IMR-90 (cell line): ENCODE measurements around the gene NDUFS5. TPM values are rescaled to one million over a fixed set of nuclear protein-coding genes. Genes with fewer than 3 reads are reported as not detected.

Experiments
- ATAC-seq: fragments of 200-7000 bp; cut with Tn5 transposase; 2 replicates; pipeline ENCODE4 v1.9.1; 2020; ENCODE audit warnings: low read depth, mild to moderate bottlenecking, moderate library complexity
- BruUV-seq: library from RNA; stranded (reverse); fragments of 400-500 nt; replicated peaks from 2 replicates; lab custom pipeline; 2021; lab: Mats Ljungman, UMichigan
- CTCF ChIA-PET: fragments of 300-600 bp; formaldehyde crosslinking; extraction: SDS; loops from one replicate; lab custom pipeline; 2021; ENCODE audit warnings: antibody characterized with exemption; lab: Yijun Ruan, JAX
- POLR2A ChIA-PET: fragments of 300-600 bp; sonication (Branson Sonifier 250); formaldehyde crosslinking; loops from one replicate; lab custom pipeline; 2022; ENCODE audit warnings: antibody characterized with exemption; ENCODE audit not compliant: unreplicated experiment; lab: Charles Lee
- DNase-seq: peaks from one replicate; pipeline ENCODE4 v3.0.0; 2013
- H2AFZ ChIP-seq: replicated peaks from 2 replicates; pipeline ENCODE3; 2013; ENCODE audit warnings: low read length, mild to moderate bottlenecking; ENCODE audit not compliant: poor library complexity
- H2AK5ac ChIP-seq: 2 replicates; pipeline ENCODE4 v1.6.1; 2013; ENCODE audit warnings: low read depth, low read length, inconsistent platforms
- H2AK9ac ChIP-seq: replicated peaks from 2 replicates; pipeline ENCODE3; 2013; ENCODE audit warnings: mild to moderate bottlenecking, low read depth, low read length, moderate library complexity; ENCODE audit not compliant: poor library complexity
- H2BK120ac ChIP-seq: 2 replicates; pipeline ENCODE4 v1.6.1; 2013; ENCODE audit warnings: low read depth, low read length, inconsistent platforms
- H2BK15ac ChIP-seq: 3 replicates; pipeline ENCODE4 v1.6.1; 2013; ENCODE audit warnings: low read depth, low read length, inconsistent platforms
- H2BK20ac ChIP-seq: 2 replicates; pipeline ENCODE4 v1.6.1; 2013; ENCODE audit warnings: low read depth, mild to moderate bottlenecking, inconsistent platforms, low read length, moderate library complexity
- H2BK5ac ChIP-seq: 2 replicates; pipeline ENCODE4 v1.6.1; 2013; ENCODE audit warnings: mild to moderate bottlenecking, low read depth, low read length, inconsistent platforms; ENCODE audit not compliant: poor library complexity, severe bottlenecking
- H3K14ac ChIP-seq: replicated peaks from 2 replicates; pipeline ENCODE4 v1.6.1; 2013; ENCODE audit warnings: low read depth, low read length, inconsistent platforms
- H3K18ac ChIP-seq: 2 replicates; pipeline ENCODE4 v1.6.1; 2013; ENCODE audit warnings: low read depth, low read length, control low read depth
- H3K23ac ChIP-seq: 2 replicates; pipeline ENCODE4 v1.6.1; 2013; ENCODE audit warnings: low read depth, low read length, inconsistent platforms
- H3K27ac ChIP-seq: 2 replicates; pipeline ENCODE4 v1.5.1; 2013; ENCODE audit warnings: mild to moderate bottlenecking, control low read depth, low read length; ENCODE audit not compliant: insufficient read depth
- H3K27me3 ChIP-seq: 2 replicates; pipeline ENCODE4 v1.6.1; 2013; ENCODE audit warnings: low read length; ENCODE audit not compliant: control insufficient read depth, insufficient read depth
- H3K36me3 ChIP-seq: 2 replicates; pipeline ENCODE4 v1.6.1; 2013; ENCODE audit warnings: low read length, mixed read lengths; ENCODE audit not compliant: control insufficient read depth, insufficient read depth
- H3K4ac ChIP-seq: 2 replicates; pipeline ENCODE4 v1.6.1; 2013; ENCODE audit warnings: low read depth, low read length, inconsistent platforms
- H3K4me1 ChIP-seq: 2 replicates; pipeline ENCODE4 v1.6.1; 2013; ENCODE audit warnings: low read length, mixed read lengths; ENCODE audit not compliant: control insufficient read depth, insufficient read depth
- H3K4me2 ChIP-seq: 2 replicates; pipeline ENCODE4 v1.6.1; 2013; ENCODE audit warnings: low read depth, mild to moderate bottlenecking, control low read depth, low read length, moderate library complexity
- H3K4me3 ChIP-seq: 2 replicates; pipeline ENCODE4 v1.5.1; 2013; ENCODE audit warnings: low read depth, mild to moderate bottlenecking, control low read depth, low read length, moderate library complexity; ENCODE audit not compliant: insufficient read depth
- H3K56ac ChIP-seq: 2 replicates; pipeline ENCODE4 v1.6.1; 2013; ENCODE audit warnings: low read length, inconsistent platforms; ENCODE audit not compliant: insufficient read depth; ENCODE audit errors: extremely low read depth
- H3K79me1 ChIP-seq, 2 experiments: 2 replicates each; pipeline ENCODE4 v1.6.1; 2013; ENCODE audit warnings: low read length in 2 of 2, inconsistent platforms in 1 of 2, low read depth in 1 of 2
- H3K9ac ChIP-seq: 2 replicates; pipeline ENCODE4 v1.6.1; 2013; ENCODE audit warnings: low read depth, low read length, control low read depth
- H3K9me1 ChIP-seq: 2 replicates; pipeline ENCODE4 v1.6.1; 2013; ENCODE audit warnings: low read length, inconsistent platforms; ENCODE audit not compliant: insufficient read depth
- H3K9me3 ChIP-seq: 2 replicates; pipeline ENCODE4 v1.6.1; 2013; ENCODE audit warnings: low read length; ENCODE audit not compliant: control insufficient read depth, insufficient read depth
- H4K20me1 ChIP-seq: 2 replicates; pipeline ENCODE4 v1.6.1; 2013; ENCODE audit warnings: low read length, inconsistent platforms; ENCODE audit not compliant: insufficient read depth
- H4K5ac ChIP-seq: 2 replicates; pipeline ENCODE4 v1.6.1; 2013; ENCODE audit warnings: mild to moderate bottlenecking, low read depth, low read length, control low read depth
- H4K8ac ChIP-seq, 2 experiments: 2 replicates each; pipeline ENCODE4 v1.6.1; 2013; ENCODE audit warnings: low read depth in 2 of 2, low read length in 2 of 2, control low read depth in 1 of 2, inconsistent platforms in 1 of 2
- H4K91ac ChIP-seq: 2 replicates; pipeline ENCODE4 v1.6.1; 2013; ENCODE audit warnings: low read depth, low read length, inconsistent platforms; ENCODE audit not compliant: insufficient read depth
- BHLHE40 ChIP-seq: fragments of 150-350 bp; IDR thresholded peaks from 2 replicates; pipeline ENCODE4 v1.6.1; 2016; ENCODE audit warnings: mild to moderate bottlenecking, low read depth, low read length
- CEBPB ChIP-seq: IDR thresholded peaks from 2 replicates; pipeline ENCODE4 v1.6.1; 2012; ENCODE audit warnings: low read depth, low read length, improper control_type of control experiment
- ELK1 ChIP-seq: fragments of 150-350 bp; IDR thresholded peaks from 2 replicates; pipeline ENCODE4 v1.6.1; 2016; ENCODE audit warnings: low read depth, mild to moderate bottlenecking, low read length, moderate library complexity, borderline replicate concordance
- FOS ChIP-seq: fragments of 150-350 bp; IDR thresholded peaks from 2 replicates; pipeline ENCODE4 v1.6.1; 2016; ENCODE audit warnings: low read depth, low read length
- MAZ ChIP-seq: IDR thresholded peaks from 2 replicates; pipeline ENCODE4 v1.6.1; 2012; ENCODE audit warnings: low read depth, mild to moderate bottlenecking, low read length, improper control_type of control experiment, moderate library complexity, borderline replicate concordance
- MXI1 ChIP-seq: IDR thresholded peaks from 2 replicates; pipeline ENCODE4 v1.6.1; 2012; ENCODE audit warnings: low read depth, mild to moderate bottlenecking, low read length, moderate library complexity, borderline replicate concordance
- NFE2L2 ChIP-seq: fragments of 150-350 bp; IDR thresholded peaks from 2 replicates; pipeline ENCODE4 v1.6.1; 2016; ENCODE audit warnings: low read depth, mild to moderate bottlenecking, low read length
- POLR2A ChIP-seq: IDR thresholded peaks from 2 replicates; pipeline ENCODE4 v1.6.1; 2012; ENCODE audit warnings: mild to moderate bottlenecking, low read depth, low read length
- RCOR1 ChIP-seq: IDR thresholded peaks from 2 replicates; pipeline ENCODE4 v1.6.1; 2012; ENCODE audit warnings: mild to moderate bottlenecking, low read length, improper control_type of control experiment; ENCODE audit not compliant: insufficient replicate concordance
- SMC3 ChIP-seq: fragments of 150-350 bp; IDR thresholded peaks from 2 replicates; pipeline ENCODE4 v1.6.1; 2016; ENCODE audit warnings: low read depth, mild to moderate bottlenecking, antibody characterized with exemption, low read length, moderate library complexity
- WGBS, 2 experiments: methylation state at CpG; one replicate each; pipeline versions ENCODE4 v1.1.5 to v1.1.7; 2013; ENCODE audit warnings: missing lambda C conversion rate in 2 of 2; ENCODE audit not compliant: insufficient read length in 1 of 2; ENCODE audit errors: extremely low coverage in 2 of 2; 5-methylcytosine and 5-hydroxymethylcytosine counted together
- dilution Hi-C: fragments of 300-500 bp; cut with HindIII; formaldehyde crosslinking; loops from one replicate; pipeline ENCODE4 v1.14.3; 2018; ENCODE audit warnings: low sequenced_read_pairs; ENCODE audit not compliant: unreplicated experiment
- in situ Hi-C: fragments of 300-500 bp; cut with MboI; formaldehyde crosslinking; loops from 3 replicates; pipeline ENCODE4 v1.14.3; 2019; ENCODE audit warnings: low sequenced_read_pairs, inconsistent platforms, mixed read lengths
- intact Hi-C: fragments of 100-400 bp; cut with micrococcal nuclease; formaldehyde crosslinking; loops from 2 replicates; pipeline ENCODE4 v1.10.0; 2022
- polyA plus RNA-seq, 3 experiments: library from polyadenylated mRNA; depleted of rRNA; stranded (reverse); fragments of >200 nt; gene quantifications; 2 replicates each; pipeline ENCODE4 v1.2.3, GENCODE V29; 2012; ENCODE audit warnings: low replicate concordance in 1 of 3
- total RNA-seq: library from RNA; depleted of rRNA; stranded (reverse); fragments of >200 nt; gene quantifications from 2 replicates; pipeline ENCODE4 v1.2.3, GENCODE V29; 2012
- TF ChIP-seq, protein P1 (sequence below): conservative IDR thresholded peaks from 2 replicates; pipeline ENCODE4 v1.5.1; 2012; ENCODE audit warnings: mild to moderate bottlenecking, low read depth, low read length, improper control_type of control experiment
- TF ChIP-seq, protein P2 (sequence below): fragments of 150-350 bp; IDR thresholded peaks from 2 replicates; pipeline ENCODE4 v1.6.1; 2017; ENCODE audit warnings: mild to moderate bottlenecking, antibody characterized with exemption, low read length, low read depth

Gene NDUFS5
- total and polyA plus RNA-seq, 2 of the 4 experiments (the other 2 are of a cell fraction): 645 to 1,092 TPM

GRCh38 chr1:39063191-39063590 lies 37.0 kb downstream of the NDUFS5 start:
- BruUV-seq: no TSS peak
- Histone ChIP-seq H3K23ac (no peak overlapping the region), H3K27ac (no peak overlapping the region), H2AK9ac (no peak overlapping the region), H2AFZ (no peak overlapping the region), H3K18ac (no peak overlapping the region), H3K4me2 (no peak overlapping the region), H2BK120ac (no peak overlapping the region), H3K14ac (no peak overlapping the region), H4K20me1 (no peaks in the 10 kb centered on the region), H4K91ac (no peak overlapping the region), H2AK5ac (no peak overlapping the region), H4K5ac (no peak overlapping the region), H3K9me3 (no peaks in the 10 kb centered on the region), H3K4ac (no peak overlapping the region), H3K79me1 (no peaks in the 10 kb centered on the region), H3K27me3 (no peaks in the 10 kb centered on the region), H3K9ac (no peak overlapping the region), H2BK20ac (no peak overlapping the region), H2BK15ac (no peak overlapping the region), H3K36me3 (no peaks in the 10 kb centered on the region), H3K4me1 (no peaks in the 10 kb centered on the region), H3K4me3 (no peak overlapping the region), H2BK5ac (no peak overlapping the region), H3K9me1 (no peaks in the 10 kb centered on the region), H4K8ac (no peak overlapping the region), H3K56ac (no peak overlapping the region)
- intact Hi-C loops: no loop called here
- in situ Hi-C loops: no loop called here
- DNase-seq (no peak), ATAC-seq (no peak)
- CTCF ChIA-PET: no interaction called here
- 75% methylated on average over 2 of the region's 7 CpGs; no CpG with 5 or more reads in 1 of the 2 experiments for WGBS, 2 experiments
- dilution Hi-C loops: no loop called here
- no peak for TF ChIP-seq SMC3
- TF ChIP-seq NFE2L2: no peak
- TF ChIP-seq POLR2A: no peak
- no peak for TF ChIP-seq FOS
- no peak for TF ChIP-seq RCOR1
- TF ChIP-seq BHLHE40: no peak
- no peak for TF ChIP-seq ELK1
- TF ChIP-seq, protein P1, sequence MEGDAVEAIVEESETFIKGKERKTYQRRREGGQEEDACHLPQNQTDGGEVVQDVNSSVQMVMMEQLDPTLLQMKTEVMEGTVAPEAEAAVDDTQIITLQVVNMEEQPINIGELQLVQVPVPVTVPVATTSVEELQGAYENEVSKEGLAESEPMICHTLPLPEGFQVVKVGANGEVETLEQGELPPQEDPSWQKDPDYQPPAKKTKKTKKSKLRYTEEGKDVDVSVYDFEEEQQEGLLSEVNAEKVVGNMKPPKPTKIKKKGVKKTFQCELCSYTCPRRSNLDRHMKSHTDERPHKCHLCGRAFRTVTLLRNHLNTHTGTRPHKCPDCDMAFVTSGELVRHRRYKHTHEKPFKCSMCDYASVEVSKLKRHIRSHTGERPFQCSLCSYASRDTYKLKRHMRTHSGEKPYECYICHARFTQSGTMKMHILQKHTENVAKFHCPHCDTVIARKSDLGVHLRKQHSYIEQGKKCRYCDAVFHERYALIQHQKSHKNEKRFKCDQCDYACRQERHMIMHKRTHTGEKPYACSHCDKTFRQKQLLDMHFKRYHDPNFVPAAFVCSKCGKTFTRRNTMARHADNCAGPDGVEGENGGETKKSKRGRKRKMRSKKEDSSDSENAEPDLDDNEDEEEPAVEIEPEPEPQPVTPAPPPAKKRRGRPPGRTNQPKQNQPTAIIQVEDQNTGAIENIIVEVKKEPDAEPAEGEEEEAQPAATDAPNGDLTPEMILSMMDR: no peak
- no peak for TF ChIP-seq MXI1
- no peak for TF ChIP-seq MAZ
- no peak for TF ChIP-seq CEBPB
- TF ChIP-seq, protein P2, sequence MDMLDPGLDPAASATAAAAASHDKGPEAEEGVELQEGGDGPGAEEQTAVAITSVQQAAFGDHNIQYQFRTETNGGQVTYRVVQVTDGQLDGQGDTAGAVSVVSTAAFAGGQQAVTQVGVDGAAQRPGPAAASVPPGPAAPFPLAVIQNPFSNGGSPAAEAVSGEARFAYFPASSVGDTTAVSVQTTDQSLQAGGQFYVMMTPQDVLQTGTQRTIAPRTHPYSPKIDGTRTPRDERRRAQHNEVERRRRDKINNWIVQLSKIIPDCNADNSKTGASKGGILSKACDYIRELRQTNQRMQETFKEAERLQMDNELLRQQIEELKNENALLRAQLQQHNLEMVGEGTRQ: no peak
- POLR2A ChIA-PET: no interaction called here
